Measurements from ENCODE around the gene C12orf42. TPM values are rescaled to one million over a fixed set of nuclear protein-coding genes. Genes with fewer than 3 reads are reported as not detected.

C12orf42 gene
- total RNA-seq, 1 experiment from 2014 or later = not detected

- no peak for DNase-seq (ENCODE audit: low spot score)
- in situ Hi-C loops (cut with HindIII; ENCODE audit: low sequenced_read_pairs) = no loop called here
These were observed 125.8 kb downstream of the C12orf42 start for GRCh38 chr12:103369929-103370328.

GRCh38 chr12:103368167-103368566 is 127.6 kb downstream of the C12orf42 start:
- in situ Hi-C loops (cut with HindIII; ENCODE audit: low sequenced_read_pairs) = no loop called here

GRCh38 chr12:103354403-103354802 is 141.4 kb downstream of the C12orf42 start:
- no peak for DNase-seq (ENCODE audit: low spot score)
- in situ Hi-C loops (cut with HindIII; ENCODE audit: low sequenced_read_pairs) = no loop called here

More at GRCh38 chr12:103368167-103368566, 127.6 kb downstream of the C12orf42 start:
- DNase-seq (ENCODE audit: low spot score) = no peak

- in situ Hi-C loops (cut with HindIII; ENCODE audit: low sequenced_read_pairs) = no loop called here
- no peak for DNase-seq (ENCODE audit: low spot score)
These were observed 141.9 kb downstream of the C12orf42 start for GRCh38 chr12:103353913-103354312.

- in situ Hi-C loops (cut with HindIII; ENCODE audit: low sequenced_read_pairs) = no loop called here
- DNase-seq (ENCODE audit: low spot score) = no peak
These were observed 145.7 kb downstream of the C12orf42 start for GRCh38 chr12:103350116-103350515.

- DNase-seq (ENCODE audit: low spot score) = no peak
- in situ Hi-C loops (cut with HindIII; ENCODE audit: low sequenced_read_pairs) = no loop called here
These were observed 146.8 kb downstream of the C12orf42 start for GRCh38 chr12:103348935-103349334.

- in situ Hi-C loops (cut with HindIII; ENCODE audit: low sequenced_read_pairs) = no loop called here
- no peak for DNase-seq (ENCODE audit: low spot score)
These were observed 158.8 kb downstream of the C12orf42 start for GRCh38 chr12:103336940-103337339.

GRCh38 chr12:103334466-103334865 is 161.3 kb downstream of the C12orf42 start:
- in situ Hi-C loops (cut with HindIII; ENCODE audit: low sequenced_read_pairs) = no loop called here
- DNase-seq (ENCODE audit: low spot score) = peak; percentile 6

- in situ Hi-C loops (cut with HindIII; ENCODE audit: low sequenced_read_pairs) = no loop called here
These were observed 162.1 kb downstream of the C12orf42 start for GRCh38 chr12:103333676-103334075.

GRCh38 chr12:103331643-103332042 is 164.1 kb downstream of the C12orf42 start:
- no peak for DNase-seq (ENCODE audit: low spot score)
- in situ Hi-C loops (cut with HindIII; ENCODE audit: low sequenced_read_pairs) = no loop called here

More at GRCh38 chr12:103333676-103334075, 162.1 kb downstream of the C12orf42 start:
- no peak for DNase-seq (ENCODE audit: low spot score)

GRCh38 chr12:103330672-103331071 is 165.1 kb downstream of the C12orf42 start:
- DNase-seq (ENCODE audit: low spot score) = no peak
- in situ Hi-C loops (cut with HindIII; ENCODE audit: low sequenced_read_pairs) = no loop called here

- in situ Hi-C loops (cut with HindIII; ENCODE audit: low sequenced_read_pairs) = no loop called here
- DNase-seq (ENCODE audit: low spot score) = no peak
These were observed 168.1 kb downstream of the C12orf42 start for GRCh38 chr12:103327676-103328075.

- in situ Hi-C loops (cut with HindIII; ENCODE audit: low sequenced_read_pairs) = no loop called here
- DNase-seq (ENCODE audit: low spot score) = no peak
These were observed 169.6 kb downstream of the C12orf42 start for GRCh38 chr12:103326190-103326589.

GRCh38 chr12:103318566-103318965 is 177.2 kb downstream of the C12orf42 start:
- in situ Hi-C loops (cut with HindIII; ENCODE audit: low sequenced_read_pairs) = no loop called here
- no peak for DNase-seq (ENCODE audit: low spot score)

- no peak for DNase-seq (ENCODE audit: low spot score)
- in situ Hi-C loops (cut with HindIII; ENCODE audit: low sequenced_read_pairs) = no loop called here
These were observed 178.5 kb downstream of the C12orf42 start for GRCh38 chr12:103317220-103317619.

GRCh38 chr12:103314786-103315185 is 181.0 kb downstream of the C12orf42 start:
- no peak for DNase-seq (ENCODE audit: low spot score)
- in situ Hi-C loops (cut with HindIII; ENCODE audit: low sequenced_read_pairs) = no loop called here

- no peak for DNase-seq (ENCODE audit: low spot score)
- in situ Hi-C loops (cut with HindIII; ENCODE audit: low sequenced_read_pairs) = no loop called here
These were observed 181.9 kb downstream of the C12orf42 start for GRCh38 chr12:103313894-103314293.

GRCh38 chr12:103312742-103313354 is 182.9 kb downstream of the C12orf42 start:
- in situ Hi-C loops (cut with HindIII; ENCODE audit: low sequenced_read_pairs) = no loop called here
- no peak for DNase-seq (ENCODE audit: low spot score)

GRCh38 chr12:103310546-103311270 is 185.1 kb downstream of the C12orf42 start:
- in situ Hi-C loops (cut with HindIII; ENCODE audit: low sequenced_read_pairs) = no loop called here
- DNase-seq (ENCODE audit: low spot score) = no peak

- in situ Hi-C loops (cut with HindIII; ENCODE audit: low sequenced_read_pairs) = no loop called here
- no peak for DNase-seq (ENCODE audit: low spot score)
These were observed 187.4 kb downstream of the C12orf42 start for GRCh38 chr12:103308396-103308795.

- in situ Hi-C loops (cut with HindIII; ENCODE audit: low sequenced_read_pairs) = no loop called here
- DNase-seq (ENCODE audit: low spot score) = no peak
These were observed 192.3 kb downstream of the C12orf42 start for GRCh38 chr12:103303484-103303883.
